Measurements from ENCODE around the gene PRPH2. TPM values are rescaled to one million over a fixed set of nuclear protein-coding genes. Genes with fewer than 3 reads are reported as not detected.
"Not testable (repeated sequence)": the region's sequence is repeated elsewhere in the genome, so short reads cannot be mapped to it uniquely, and the experiment has no call there.

The PRPH2 gene
- total RNA-seq, 1 experiment from 2014 or later: not detected

- peaks cover 12% of the 10 kb centered on the region; the same call in 1 of the 2 replicates for H3F3A ChIP-seq (ENCODE audit: insufficient read depth, low read depth)
- no peaks in the 10 kb centered on the region for H3K36me3 ChIP-seq (ENCODE audit: low read depth)
- BruUV-seq (replicated peaks): no TSS peak
- CTCF ChIA-PET: interaction anchor here (0.5 kb wide), 2 partner anchors 9 to 25 kb away, joined by 5 read pairs; no protein-coding TSS in a partner anchor
- peaks cover 10% of the 10 kb centered on the region for H3K4me1 ChIP-seq (replicated peaks; ENCODE audit: insufficient read depth)
- intact Hi-C loops (cut with micrococcal nuclease; ENCODE audit: unreplicated experiment): no loop called here
- DNase-seq: no peak
- no peaks in the 10 kb centered on the region for H3K27me3 ChIP-seq (ENCODE audit: insufficient read depth, low read depth)
- no peaks in the 10 kb centered on the region for H3K9me3 ChIP-seq (ENCODE audit: insufficient read depth, low read depth)
- no peak overlapping the region for H3K4me3 ChIP-seq
- H3K9me2 ChIP-seq (ENCODE audit: insufficient read depth): no peaks in the 10 kb centered on the region
- peaks cover 21% of the 10 kb centered on the region for H3K79me2 ChIP-seq (ENCODE audit: low read depth)
- TF ChIP-seq, protein P1, sequence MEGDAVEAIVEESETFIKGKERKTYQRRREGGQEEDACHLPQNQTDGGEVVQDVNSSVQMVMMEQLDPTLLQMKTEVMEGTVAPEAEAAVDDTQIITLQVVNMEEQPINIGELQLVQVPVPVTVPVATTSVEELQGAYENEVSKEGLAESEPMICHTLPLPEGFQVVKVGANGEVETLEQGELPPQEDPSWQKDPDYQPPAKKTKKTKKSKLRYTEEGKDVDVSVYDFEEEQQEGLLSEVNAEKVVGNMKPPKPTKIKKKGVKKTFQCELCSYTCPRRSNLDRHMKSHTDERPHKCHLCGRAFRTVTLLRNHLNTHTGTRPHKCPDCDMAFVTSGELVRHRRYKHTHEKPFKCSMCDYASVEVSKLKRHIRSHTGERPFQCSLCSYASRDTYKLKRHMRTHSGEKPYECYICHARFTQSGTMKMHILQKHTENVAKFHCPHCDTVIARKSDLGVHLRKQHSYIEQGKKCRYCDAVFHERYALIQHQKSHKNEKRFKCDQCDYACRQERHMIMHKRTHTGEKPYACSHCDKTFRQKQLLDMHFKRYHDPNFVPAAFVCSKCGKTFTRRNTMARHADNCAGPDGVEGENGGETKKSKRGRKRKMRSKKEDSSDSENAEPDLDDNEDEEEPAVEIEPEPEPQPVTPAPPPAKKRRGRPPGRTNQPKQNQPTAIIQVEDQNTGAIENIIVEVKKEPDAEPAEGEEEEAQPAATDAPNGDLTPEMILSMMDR (conservative IDR thresholded peaks at IDR 0.05): no peak
- TF ChIP-seq EZH2 (IDR thresholded peaks at IDR 0.05; ENCODE audit: low read depth): no peak
- no peak overlapping the region for H3K27ac ChIP-seq
- H2AFZ ChIP-seq: no peak overlapping the region
- no peak overlapping the region for H3K4me2 ChIP-seq
- POLR2A ChIA-PET (ENCODE audit: unreplicated experiment): interaction anchor here (0.6 to 0.7 kb wide), 2 partner anchors 742 to 782 kb away, joined by 4 read pairs; no protein-coding TSS in a partner anchor
- H4K20me1 ChIP-seq (ENCODE audit: insufficient read depth): peaks cover 13% of the 10 kb centered on the region; the same call in 1 of the 2 replicates
Measured at GRCh38 chr6:42742116-42742894, 19.9 kb upstream of the PRPH2 start.

- ChIA-PET CTCF (interaction anchor here (0.6 to 1.2 kb wide), 3 partner anchors 13 to 79 kb away, joined by 3 to 4 read pairs (median 3); no protein-coding TSS in a partner anchor), POLR2A (ENCODE audit: unreplicated experiment) (no interaction called here)
- H3F3A ChIP-seq (ENCODE audit: insufficient read depth, low read depth): peaks cover 9% of the 10 kb centered on the region; the same call in 1 of the 2 replicates
- intact Hi-C loops (cut with micrococcal nuclease; ENCODE audit: unreplicated experiment): no loop called here
- H4K20me1 ChIP-seq (ENCODE audit: insufficient read depth): peaks cover 13% of the 10 kb centered on the region; the same call in 1 of the 2 replicates
- no peaks in the 10 kb centered on the region for H3K27me3 ChIP-seq (ENCODE audit: insufficient read depth, low read depth)
- TF ChIP-seq, protein P1 (conservative IDR thresholded peaks at IDR 0.05): no peak
- TF ChIP-seq EZH2 (IDR thresholded peaks at IDR 0.05; ENCODE audit: low read depth): no peak
- H3K4me2 ChIP-seq: no peak overlapping the region
- H3K27ac ChIP-seq: no peak overlapping the region
- H3K79me2 ChIP-seq (ENCODE audit: low read depth): peaks cover 20% of the 10 kb centered on the region
- no peak overlapping the region for H2AFZ ChIP-seq
- no peaks in the 10 kb centered on the region for H3K36me3 ChIP-seq (ENCODE audit: low read depth)
- peaks cover 10% of the 10 kb centered on the region for H3K4me1 ChIP-seq (replicated peaks; ENCODE audit: insufficient read depth)
- H3K9me3 ChIP-seq (ENCODE audit: insufficient read depth, low read depth): no peaks in the 10 kb centered on the region
- no peak overlapping the region for H3K4me3 ChIP-seq
- DNase-seq: no peak
- BruUV-seq (replicated peaks): no TSS peak
- no peaks in the 10 kb centered on the region for H3K9me2 ChIP-seq (ENCODE audit: insufficient read depth)
Measured at GRCh38 chr6:42740725-42741124, 18.3 kb upstream of the PRPH2 start.

- Histone ChIP-seq H3K27me3 (ENCODE audit: insufficient read depth, low read depth) (no peaks in the 10 kb centered on the region), H3K9me3 (ENCODE audit: insufficient read depth, low read depth) (no peaks in the 10 kb centered on the region), H3K36me3 (ENCODE audit: low read depth) (no peaks in the 10 kb centered on the region), H2AFZ (no peak overlapping the region), H3K4me2 (no peak overlapping the region), H4K20me1 (ENCODE audit: insufficient read depth) (no peaks in the 10 kb centered on the region), H3K4me3 (no peak overlapping the region), H3K4me1 (replicated peaks; ENCODE audit: insufficient read depth) (no peaks in the 10 kb centered on the region), H3K27ac (no peak overlapping the region), H3K9me2 (ENCODE audit: insufficient read depth) (no peaks in the 10 kb centered on the region), H3K79me2 (ENCODE audit: low read depth) (no peaks in the 10 kb centered on the region), H3F3A (ENCODE audit: insufficient read depth, low read depth) (no peaks in the 10 kb centered on the region; the same call in 1 of the 2 replicates)
- POLR2A ChIA-PET (ENCODE audit: unreplicated experiment): no interaction called here
- BruUV-seq (replicated peaks): no TSS peak
- no peak for DNase-seq
- CTCF ChIA-PET: no interaction called here
- TF ChIP-seq, protein P1 (conservative IDR thresholded peaks at IDR 0.05): no peak
- TF ChIP-seq EZH2 (IDR thresholded peaks at IDR 0.05; ENCODE audit: low read depth): no peak
- intact Hi-C loops (cut with micrococcal nuclease; ENCODE audit: unreplicated experiment): no loop called here
Measured at GRCh38 chr6:42735976-42736375, 13.6 kb upstream of the PRPH2 start.

- H3K27me3 ChIP-seq (ENCODE audit: insufficient read depth, low read depth); H3K9me3 ChIP-seq (ENCODE audit: insufficient read depth, low read depth); POLR2A ChIA-PET (ENCODE audit: unreplicated experiment); H3K4me3 ChIP-seq; H3K27ac ChIP-seq; H3F3A ChIP-seq (ENCODE audit: insufficient read depth, low read depth); H3K36me3 ChIP-seq (ENCODE audit: low read depth); BruUV-seq (replicated peaks); intact Hi-C loops (cut with micrococcal nuclease; ENCODE audit: unreplicated experiment); H3K4me1 ChIP-seq (replicated peaks; ENCODE audit: insufficient read depth); H2AFZ ChIP-seq; H3K4me2 ChIP-seq; H4K20me1 ChIP-seq (ENCODE audit: insufficient read depth); H3K79me2 ChIP-seq (ENCODE audit: low read depth); DNase-seq; H3K9me2 ChIP-seq (ENCODE audit: insufficient read depth): not testable (repeated sequence)
- CTCF ChIA-PET: interaction anchor here (0.6 kb wide), 2 partner anchors 8 to 139 kb away, joined by 4 to 5 read pairs; no protein-coding TSS in a partner anchor
Measured at GRCh38 chr6:42733867-42734481, 11.6 kb upstream of the PRPH2 start.

All from PC-9 (cell line).